Skeletal muscle cell (primary cell): ENCODE measurements around the gene STAB2.

Source experiments
- DNase-seq: peaks from one replicate; pipeline ENCODE4 v3.0.0-alpha.2; 2010; ENCODE audit warnings: low read depth
- H3K4me3 ChIP-seq: 2 replicates; pipeline ENCODE4 v1.5.1; 2011; ENCODE audit warnings: low read depth, mild to moderate bottlenecking, control low read depth, low read length, moderate library complexity

The STAB2 gene

DNA sequence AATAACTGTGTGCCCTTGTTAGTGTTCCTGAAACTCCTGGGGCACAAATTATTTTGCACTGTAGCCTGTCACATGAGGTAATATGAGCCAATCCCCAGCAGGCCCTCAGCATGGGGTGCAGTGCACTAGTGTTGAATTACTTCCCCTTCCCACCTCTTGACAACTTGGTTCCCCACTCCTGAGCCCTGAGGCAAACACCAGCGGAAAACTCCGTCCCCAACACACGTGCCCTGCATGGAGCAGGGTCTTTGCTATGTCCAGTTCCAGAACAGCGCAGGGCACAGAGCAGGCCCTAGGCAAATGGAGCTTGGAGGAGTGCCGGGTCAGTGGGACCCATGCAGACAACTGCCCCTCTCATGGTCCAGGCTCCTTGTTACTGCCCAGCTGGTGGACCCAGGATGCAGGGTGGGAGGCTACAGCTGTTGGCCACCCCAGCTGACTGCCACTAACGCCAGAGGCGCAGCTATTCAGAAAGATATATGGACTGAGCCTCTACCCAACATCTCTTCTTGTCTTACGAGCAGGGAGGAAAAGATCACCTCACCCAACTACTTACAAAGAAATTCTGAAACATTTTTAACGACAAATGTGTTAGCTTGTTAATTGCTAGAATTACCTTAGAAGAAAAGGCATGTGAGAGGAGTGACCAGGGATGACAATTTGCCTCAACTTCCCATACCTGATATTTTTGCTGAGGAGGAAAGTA, 182.3 kb downstream of the STAB2 start:
- DNase-seq = no peak
- H3K4me3 ChIP-seq = no peak overlapping the region

DNA sequence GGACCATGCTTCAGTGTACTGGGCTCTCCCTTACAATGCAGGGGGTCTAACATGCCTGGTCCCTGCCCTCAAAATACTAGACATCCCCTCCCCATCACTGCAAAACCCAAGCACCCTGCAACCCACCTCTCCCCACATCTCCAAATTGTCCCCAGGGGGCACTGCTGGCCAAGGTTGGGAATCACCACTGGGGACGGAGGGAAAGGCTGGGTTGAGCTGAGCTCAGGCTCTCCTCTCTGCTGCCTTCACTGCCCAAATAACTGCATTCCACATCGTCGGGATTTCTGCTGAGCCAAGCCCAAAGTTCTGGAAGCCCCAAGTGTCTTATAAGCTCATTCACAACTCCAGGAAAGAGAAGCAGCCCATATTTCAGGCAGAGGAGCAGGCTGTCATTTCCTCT, 184.4 kb downstream of the STAB2 start:
- DNase-seq = no peak
- no peak overlapping the region for H3K4me3 ChIP-seq

DNA sequence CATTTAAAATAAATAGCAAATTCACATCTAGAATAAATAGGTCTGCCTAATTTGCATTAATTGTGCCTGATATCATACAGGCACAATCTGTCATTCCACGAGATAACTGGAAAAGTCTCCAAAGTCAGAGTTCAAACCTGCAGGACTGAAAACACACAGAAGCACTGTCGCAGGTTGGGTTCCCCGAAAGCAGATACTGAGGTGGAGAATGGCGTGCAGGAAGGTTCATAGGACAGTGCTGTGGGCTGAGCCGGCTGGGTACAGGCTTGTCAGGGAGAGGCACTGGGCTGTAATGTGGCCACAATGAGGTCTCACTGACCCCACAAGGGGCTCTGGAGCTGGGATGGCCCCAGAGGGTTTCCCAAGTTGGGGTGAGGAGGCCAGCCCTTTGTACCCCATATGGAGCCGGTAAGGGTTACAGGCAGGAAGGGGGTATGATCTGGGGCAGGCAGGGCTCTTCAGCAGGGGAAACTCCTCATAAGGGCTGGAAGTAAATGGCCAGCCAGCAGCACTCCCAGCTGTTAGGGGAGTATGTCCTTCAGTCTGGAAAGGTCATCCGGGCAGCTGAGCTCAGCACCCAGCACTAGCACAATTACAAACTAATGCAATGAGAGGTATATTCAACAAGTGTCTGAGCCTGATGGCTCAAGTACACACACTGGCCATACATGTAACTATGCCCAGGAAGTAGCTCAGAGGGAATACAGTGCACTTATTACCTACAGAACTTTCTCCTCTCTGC, 185.5 kb downstream of the STAB2 start:
- DNase-seq = no peak
- no peak overlapping the region for H3K4me3 ChIP-seq

DNA sequence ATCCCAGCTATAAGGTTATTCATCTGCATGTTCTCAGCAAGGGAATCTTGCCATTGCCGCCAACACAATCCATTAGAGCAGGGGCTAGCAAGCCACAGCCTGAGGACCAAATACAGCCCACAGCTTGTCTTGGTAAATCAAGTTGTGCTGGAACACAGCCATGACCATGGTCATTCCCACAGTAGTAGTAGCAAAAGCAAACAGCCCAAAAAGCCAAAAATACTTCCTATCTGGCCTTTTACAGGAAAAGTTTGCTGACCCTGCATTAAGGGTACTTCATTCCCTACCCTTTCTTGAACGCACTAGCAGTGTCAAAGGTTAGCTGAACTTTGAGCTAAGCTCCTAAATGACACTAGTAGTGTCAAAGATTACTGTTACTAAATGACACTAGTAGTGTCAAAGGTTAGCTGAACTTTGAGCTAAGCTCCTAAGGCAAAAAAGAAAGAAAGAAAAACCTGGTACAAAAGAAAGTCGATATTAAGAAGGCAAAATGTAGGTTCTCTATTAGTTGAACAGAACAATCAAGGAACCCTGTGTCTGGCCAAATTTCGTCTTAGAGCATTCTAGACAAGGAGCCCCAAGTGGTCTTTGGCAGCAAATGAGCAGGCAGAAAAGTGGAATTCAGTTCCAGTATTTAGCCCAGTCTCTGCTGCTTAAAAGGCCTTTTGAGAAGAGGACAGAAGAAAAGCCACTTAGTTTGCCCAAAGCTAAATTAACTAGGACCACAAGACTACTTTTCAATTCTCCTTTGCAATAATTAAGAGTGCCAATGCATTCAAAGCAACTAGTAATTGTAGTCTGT, 186.2 kb downstream of the STAB2 start:
- DNase-seq = no peak
- H3K4me3 ChIP-seq = no peak overlapping the region

DNA sequence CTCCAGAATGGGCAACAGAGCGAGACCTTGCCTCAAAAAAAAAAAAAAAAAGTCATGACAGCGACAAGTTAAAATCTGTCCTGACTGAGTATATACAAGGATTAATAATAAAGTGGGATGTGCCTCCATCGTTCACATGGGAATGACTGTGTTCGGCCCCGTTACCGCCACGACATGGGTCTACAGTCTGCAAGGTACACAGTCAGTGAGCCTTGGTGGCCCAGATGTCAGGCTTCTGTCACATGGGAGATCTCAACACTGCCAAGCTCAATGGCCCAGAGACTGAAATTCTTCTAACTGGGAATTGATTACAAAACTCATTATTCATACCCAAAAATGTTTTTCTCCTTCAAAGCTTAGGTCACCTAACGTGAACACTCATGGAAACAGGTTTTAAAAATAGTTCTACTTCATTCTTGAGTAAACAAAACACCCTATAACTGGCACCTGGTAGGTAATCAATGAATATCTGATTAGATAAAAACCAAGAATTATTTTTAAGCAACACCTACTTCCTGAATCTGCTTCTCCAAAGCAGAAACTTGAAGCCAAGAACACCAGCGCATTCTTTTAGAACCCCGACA, 188.0 kb downstream of the STAB2 start:
- no peak for DNase-seq
- H3K4me3 ChIP-seq = no peak overlapping the region

GRCh38 chr12:103778781-103779180, 191.7 kb downstream of the STAB2 start:
- H3K4me3 ChIP-seq = no peak overlapping the region
- DNase-seq = no peak

- H3K4me3 ChIP-seq = no peak overlapping the region
- DNase-seq = no peak
Observed at GRCh38 chr12:103779410-103780092, 192.5 kb downstream of the STAB2 start.

DNA sequence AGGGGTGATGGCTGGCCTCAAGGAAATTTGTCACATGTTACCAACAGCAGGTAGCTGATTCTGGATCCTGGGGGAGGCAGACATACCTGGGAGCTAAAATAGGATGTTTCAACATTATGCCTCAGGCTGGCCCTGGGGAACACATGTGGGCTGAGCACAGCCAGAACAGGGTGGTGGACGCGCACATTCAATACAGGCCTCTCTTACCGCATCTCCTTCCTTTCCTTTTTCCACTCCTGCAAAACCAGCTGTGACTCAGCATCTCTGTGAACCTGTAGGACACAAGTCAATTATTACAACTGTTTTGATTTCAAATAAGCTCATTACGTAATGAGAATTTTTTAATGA, 193.0 kb downstream of the STAB2 start:
- DNase-seq = no peak
- H3K4me3 ChIP-seq = no peak overlapping the region

- no peak for DNase-seq
- H3K4me3 ChIP-seq = no peak overlapping the region
Observed at GRCh38 chr12:103780992-103781391, 193.9 kb downstream of the STAB2 start.

- no peak for DNase-seq
- no peak overlapping the region for H3K4me3 ChIP-seq
Observed at GRCh38 chr12:103782399-103782798, 195.3 kb downstream of the STAB2 start.

- no peak overlapping the region for H3K4me3 ChIP-seq
- no peak for DNase-seq
Observed at GRCh38 chr12:103783744-103784664, 196.9 kb downstream of the STAB2 start.

DNA sequence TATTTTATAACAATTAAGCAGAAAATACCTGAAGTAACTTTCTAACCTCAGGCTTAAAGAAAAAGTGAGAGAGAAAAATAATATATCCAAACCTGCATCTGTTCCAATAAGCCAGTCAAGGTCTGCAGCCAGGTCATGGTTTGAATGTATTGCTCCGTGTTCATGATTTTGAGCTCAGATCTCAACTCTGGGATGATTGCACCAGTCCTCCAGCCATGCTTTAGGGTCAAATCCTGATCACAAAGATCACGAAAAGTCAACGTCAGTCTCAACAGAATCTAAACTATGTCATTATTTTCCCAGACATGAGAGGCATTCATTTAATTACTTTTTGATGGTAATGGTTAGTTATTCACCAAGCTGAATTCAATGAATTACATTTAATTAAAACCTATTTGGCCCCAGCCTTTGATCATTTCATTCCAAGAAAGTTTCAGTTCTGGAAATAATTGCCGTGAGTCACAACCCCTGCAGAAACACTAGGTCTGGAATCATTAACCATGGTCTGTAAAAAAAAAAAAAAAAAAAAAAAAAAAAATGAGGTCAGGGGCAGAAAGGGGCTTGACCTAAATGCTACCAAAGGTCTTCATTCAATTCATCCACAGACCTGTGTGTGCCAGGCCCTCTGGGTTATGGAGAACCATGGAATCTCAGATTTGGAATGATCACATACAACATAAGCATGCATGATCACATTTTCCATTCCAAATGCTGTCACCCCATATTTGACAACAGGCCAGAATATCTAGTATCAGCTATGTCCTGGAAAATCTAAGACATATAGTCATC, 198.4 kb downstream of the STAB2 start:
- no peak overlapping the region for H3K4me3 ChIP-seq
- no peak for DNase-seq

- no peak overlapping the region for H3K4me3 ChIP-seq
- DNase-seq = no peak
Observed at GRCh38 chr12:103786201-103786600, 199.1 kb downstream of the STAB2 start.

- DNase-seq = no peak
Observed at GRCh38 chr12:103791350-103791920, 204.4 kb downstream of the STAB2 start.

DNA sequence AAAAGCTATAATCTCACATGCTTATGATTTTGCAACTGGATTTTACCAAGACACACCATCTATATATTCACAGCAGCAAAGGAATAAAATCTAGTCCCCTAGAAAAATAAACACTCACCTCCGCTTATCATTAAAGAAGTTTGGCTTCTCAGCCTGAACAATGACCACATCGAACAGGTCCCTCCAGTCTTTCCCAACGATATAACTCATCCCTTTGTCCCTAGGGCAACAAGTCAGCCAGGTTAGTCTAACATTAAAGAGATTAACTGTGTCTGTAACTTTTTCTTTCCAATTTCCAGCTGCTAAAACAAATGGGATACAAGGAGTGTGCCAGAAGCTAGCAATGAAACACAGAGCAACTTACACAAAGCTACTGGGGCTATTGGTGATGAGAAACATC, 206.0 kb downstream of the STAB2 start:
- no peak for DNase-seq
- H3K4me3 ChIP-seq = no peak overlapping the region

More at GRCh38 chr12:103791350-103791920, 204.4 kb downstream of the STAB2 start:
- H3K4me3 ChIP-seq = no peak overlapping the region

- DNase-seq = no peak
- no peak overlapping the region for H3K4me3 ChIP-seq
Observed at GRCh38 chr12:103793512-103794045, 206.5 kb downstream of the STAB2 start.
